Esophagus (tissue), 2 donors: ENCODE data around the gene LAMB3. TPM values are rescaled to one million over a fixed set of nuclear protein-coding genes. Genes with fewer than 3 reads are reported as not detected.

ENCODE experiments used
- H3K27ac ChIP-seq, 2 donors: one replicate each; pipeline ENCODE4 v1.5.1; 2013; ENCODE audit warnings: low read depth in 2 of 2, mild to moderate bottlenecking in 2 of 2, inconsistent platforms in 1 of 2, low read length in 1 of 2, moderate library complexity in 1 of 2
- H3K27me3 ChIP-seq, 2 donors: one replicate each; pipeline ENCODE4 v1.6.1; 2013; ENCODE audit warnings: low read length in 2 of 2, control low read depth in 1 of 2, mild to moderate bottlenecking in 1 of 2; ENCODE audit not compliant: insufficient read depth in 2 of 2, control insufficient read depth in 1 of 2
- H3K36me3 ChIP-seq, 2 donors: one replicate each; pipeline ENCODE4 v1.6.1; 2013; ENCODE audit warnings: low read length in 1 of 2; ENCODE audit not compliant: control insufficient read depth in 2 of 2, insufficient read depth in 2 of 2
- H3K4me1 ChIP-seq, 2 donors: one replicate each; pipeline ENCODE4 v1.6.1; 2013; ENCODE audit warnings: low read length in 1 of 2; ENCODE audit not compliant: control insufficient read depth in 2 of 2, insufficient read depth in 2 of 2
- H3K4me3 ChIP-seq, 2 donors: one replicate each; pipeline ENCODE4 v1.5.1; 2013; ENCODE audit warnings: low read length in 2 of 2, mild to moderate bottlenecking in 2 of 2, low read depth in 1 of 2, moderate library complexity in 1 of 2
- H3K9me3 ChIP-seq, 2 donors: one replicate each; pipeline ENCODE4 v1.6.1; 2013; ENCODE audit warnings: mild to moderate bottlenecking in 2 of 2, low read depth in 1 of 2, low read length in 1 of 2, moderate library complexity in 1 of 2; ENCODE audit not compliant: control insufficient read depth in 2 of 2, insufficient read depth in 1 of 2
- WGBS, 2 donors: extraction: QIAGEN DNeasy Blood & Tissue Kit; methylation state at CpG; one replicate each; pipeline ENCODE4 v1.1.7; 2013; 5-methylcytosine and 5-hydroxymethylcytosine counted together
- polyA plus RNA-seq, 2 donors: library from polyadenylated mRNA; stranded (reverse); fragments of 200-250 nt; gene quantifications; one replicate each; pipeline ENCODE4 v1.2.3, GENCODE V29; 2013
- donor health status: healthy with polysubstance abuse.
- donor health status: Bipolar disorder and iron deficiency.

Gene LAMB3
- polyA plus RNA-seq, 2 donors = 15.2 to 31.1 TPM

DNA sequence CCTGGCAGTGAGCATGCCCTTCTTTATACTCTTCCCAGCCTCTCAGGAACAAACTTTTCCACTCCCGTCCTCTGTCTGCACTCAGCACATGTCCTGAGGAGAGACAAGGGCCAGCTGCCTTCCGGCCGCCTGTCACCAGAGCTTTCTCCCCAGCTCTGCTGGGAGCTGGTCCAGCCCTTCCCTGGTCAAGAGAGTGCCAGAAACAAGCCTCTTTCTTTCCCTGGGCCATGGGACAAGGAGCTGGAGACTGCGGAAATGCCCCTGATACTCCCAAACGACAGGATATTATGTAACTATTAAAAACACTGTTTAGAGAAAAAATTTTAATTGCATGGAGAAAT, 10.4 kb downstream of the LAMB3 start:
- WGBS, 2 donors = 46 to 49% methylated on average over 5 of the region's 5 CpGs
- Histone ChIP-seq H3K36me3 (no peaks in the 10 kb centered on the region), H3K4me1 (peaks cover 4 to 6% of the 10 kb centered on the region in 2 donors), H3K9me3 (no peaks in the 10 kb centered on the region), H3K27me3 (no peaks in the 10 kb centered on the region), H3K27ac (peak overlapping the region; percentile 58 to 65), H3K4me3 (no peak overlapping the region)

DNA sequence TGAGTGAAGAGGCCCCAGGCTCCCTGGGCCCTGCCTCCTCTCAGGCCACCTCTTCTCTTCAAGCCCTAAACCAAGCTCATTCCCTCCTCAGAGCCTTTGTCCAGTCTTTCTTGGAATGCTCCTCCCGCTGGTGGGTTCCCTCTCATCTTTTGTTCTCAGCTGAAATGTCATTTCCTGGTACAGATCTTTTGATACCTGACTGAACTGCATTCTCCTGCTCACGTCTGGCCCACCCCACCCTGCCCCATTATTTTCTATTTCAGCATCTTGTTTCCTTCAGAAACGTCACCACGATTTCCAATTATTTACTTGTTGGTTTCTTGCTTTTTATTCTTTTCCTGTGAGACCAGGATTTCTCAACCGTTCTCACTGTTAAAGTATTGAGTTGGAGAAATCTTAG, 16.4 kb downstream of the LAMB3 start:
- peaks cover 0 to 2% of the 10 kb centered on the region in 2 donors for H3K36me3 ChIP-seq
- H3K9me3 ChIP-seq = no peaks in the 10 kb centered on the region
- H3K27ac ChIP-seq = no peak overlapping the region
- 81 to 84% methylated on average over 5 of the region's 5 CpGs for WGBS, 2 donors
- H3K4me3 ChIP-seq = no peak overlapping the region
- H3K4me1 ChIP-seq = peaks cover 3 to 4% of the 10 kb centered on the region in 2 donors
- H3K27me3 ChIP-seq = no peaks in the 10 kb centered on the region

GRCh38 chr1:209634005-209634737, 18.1 kb downstream of the LAMB3 start:
- WGBS, 2 donors = 83 to 84% methylated on average over 20 of the region's 20 CpGs
- H3K27me3 ChIP-seq = no peaks in the 10 kb centered on the region
- no peak overlapping the region for H3K4me3 ChIP-seq
- H3K36me3 ChIP-seq = peaks cover 0 to 2% of the 10 kb centered on the region in 2 donors
- no peak overlapping the region for H3K27ac ChIP-seq
- peaks cover 4 to 5% of the 10 kb centered on the region in 2 donors for H3K4me1 ChIP-seq
- no peaks in the 10 kb centered on the region for H3K9me3 ChIP-seq

- H3K27me3 ChIP-seq = no peaks in the 10 kb centered on the region
- H3K9me3 ChIP-seq = no peaks in the 10 kb centered on the region
- H3K27ac ChIP-seq = no peak overlapping the region
- peaks cover 4 to 5% of the 10 kb centered on the region in 2 donors for H3K4me1 ChIP-seq
- peaks cover 0 to 2% of the 10 kb centered on the region in 2 donors for H3K36me3 ChIP-seq
- no peak overlapping the region for H3K4me3 ChIP-seq
- 86 to 87% methylated on average over 6 of the region's 6 CpGs for WGBS, 2 donors
Measured at GRCh38 chr1:209633335-209633997, 18.8 kb downstream of the LAMB3 start.

DNA sequence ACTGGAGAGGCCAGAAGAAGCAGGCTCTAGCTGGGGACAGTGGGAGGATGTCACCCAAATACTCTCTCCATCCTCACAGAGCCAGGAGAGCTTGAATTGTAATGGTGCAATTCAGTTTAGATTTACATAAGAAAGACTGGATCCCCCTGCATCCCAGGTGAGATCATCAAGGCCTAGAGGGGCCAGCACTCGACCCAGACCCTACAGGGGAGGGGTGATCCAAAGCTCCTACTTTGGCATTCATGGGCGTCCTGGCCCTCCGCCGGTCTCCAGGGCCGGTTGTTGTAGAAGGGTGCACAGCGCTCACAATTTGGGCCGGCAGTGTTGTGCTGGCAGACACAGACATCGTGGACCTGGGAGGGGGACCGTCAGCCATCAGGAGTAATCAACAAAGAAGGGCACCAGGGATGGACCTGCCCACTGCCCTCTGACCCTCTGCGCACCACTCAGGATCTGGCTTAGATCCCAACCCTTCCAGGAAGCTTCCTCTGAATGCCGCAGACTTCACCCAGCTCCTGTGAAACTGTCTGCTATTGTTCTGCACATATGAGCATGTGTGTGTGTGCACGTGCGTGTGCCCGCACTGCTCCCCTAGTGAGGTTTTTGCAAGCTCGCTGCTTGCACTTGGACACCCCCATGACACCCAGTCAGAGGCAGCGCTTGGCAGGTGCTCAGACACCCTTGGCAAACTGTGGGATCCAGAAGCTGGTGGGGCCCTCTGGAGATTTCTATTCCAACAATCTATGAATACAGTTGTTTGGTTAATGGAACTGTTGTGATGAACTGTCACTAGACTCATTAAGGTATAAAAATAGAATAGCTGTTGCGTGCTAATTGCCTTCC, 21.6 kb downstream of the LAMB3 start:
- no peak overlapping the region for H3K27ac ChIP-seq
- WGBS, 2 donors = 70 to 72% methylated on average over 17 of the region's 17 CpGs

DNA sequence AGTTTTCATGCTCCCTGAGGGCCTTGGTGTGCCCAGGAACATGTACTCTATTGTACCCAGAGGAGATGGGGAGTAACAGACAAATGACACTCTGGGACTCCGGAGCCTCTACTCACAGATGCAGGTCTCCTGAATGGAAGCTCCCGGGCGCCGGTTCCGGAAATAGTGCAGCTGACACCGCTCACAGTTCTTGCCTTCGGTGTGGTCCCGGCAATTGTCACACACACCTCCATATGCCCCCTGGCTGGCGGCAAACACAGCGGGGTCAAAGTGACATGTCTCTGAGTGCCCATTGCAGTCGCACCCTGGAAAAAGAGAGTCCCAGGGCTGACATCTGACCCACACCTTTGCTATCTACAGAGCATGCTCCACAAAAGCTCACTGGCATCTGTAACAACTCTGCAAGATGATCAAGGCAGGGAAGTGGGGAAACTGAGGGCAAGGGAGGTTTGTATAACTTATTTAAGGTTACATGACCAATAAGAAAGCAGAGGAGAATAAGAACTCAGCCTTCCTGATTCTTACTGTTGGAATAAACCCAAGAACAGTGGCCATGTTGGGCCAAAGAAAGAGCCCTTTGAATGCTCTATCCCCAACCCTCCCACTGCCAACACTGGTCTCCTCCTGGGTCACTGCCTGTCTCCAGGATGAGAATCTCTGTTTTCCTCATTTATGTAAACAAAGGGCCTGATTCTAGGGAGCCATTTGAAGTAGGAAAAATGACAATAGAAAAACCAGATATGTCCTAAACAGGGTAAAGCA, 22.4 kb downstream of the LAMB3 start:
- H3K4me1 ChIP-seq = peaks cover 8 to 15% of the 10 kb centered on the region in 2 donors

More for the DNA sequence above, 21.6 kb downstream of the LAMB3 start:
- Histone ChIP-seq H3K4me1 (peaks cover 7 to 15% of the 10 kb centered on the region in 2 donors), H3K9me3 (no peaks in the 10 kb centered on the region), H3K4me3 (no peak overlapping the region), H3K36me3 (peaks cover 0 to 8% of the 10 kb centered on the region in 2 donors), H3K27me3 (no peaks in the 10 kb centered on the region)

DNA sequence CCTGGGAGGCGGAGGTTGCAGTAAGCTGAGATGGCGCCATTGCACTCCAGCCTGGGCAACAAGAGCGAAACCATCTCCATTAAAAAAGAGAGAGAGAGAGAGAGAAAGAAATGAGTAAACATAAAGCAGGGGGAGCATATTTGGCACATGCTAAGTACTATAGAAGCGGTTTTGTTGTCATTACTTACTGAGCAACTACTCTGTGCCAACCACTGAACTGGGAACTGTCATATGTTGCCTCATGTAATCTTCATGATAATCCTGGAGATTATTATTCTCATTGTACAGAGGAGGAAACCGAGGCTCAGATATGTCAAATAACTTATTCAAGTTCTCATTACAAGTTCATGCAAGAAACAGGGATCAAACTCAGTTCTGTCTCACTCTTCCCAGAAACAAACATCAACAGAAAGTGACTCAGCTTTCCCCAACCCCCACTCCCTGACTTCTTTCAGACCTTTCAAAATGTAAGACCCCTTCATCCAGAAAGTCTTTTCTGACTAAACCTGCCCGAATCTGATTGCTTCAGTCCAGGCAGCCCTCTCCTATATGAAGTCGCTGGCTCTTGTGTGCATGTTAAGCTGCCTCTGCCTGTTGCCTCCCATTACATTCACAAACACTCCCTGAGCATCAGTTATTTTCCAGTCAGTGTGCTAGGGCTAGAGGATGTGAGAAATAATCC, 23.5 kb downstream of the LAMB3 start:
- Histone ChIP-seq H3K27ac (no peak overlapping the region), H3K4me3 (no peak overlapping the region), H3K27me3 (no peaks in the 10 kb centered on the region), H3K9me3 (no peaks in the 10 kb centered on the region), H3K4me1 (peaks cover 8 to 15% of the 10 kb centered on the region in 2 donors), H3K36me3 (peaks cover 0 to 8% of the 10 kb centered on the region in 2 donors)
- WGBS, 2 donors = 58 to 68% methylated on average over 7 of the region's 7 CpGs

More for the DNA sequence above, 22.4 kb downstream of the LAMB3 start:
- Histone ChIP-seq H3K9me3 (no peaks in the 10 kb centered on the region), H3K36me3 (peaks cover 0 to 8% of the 10 kb centered on the region in 2 donors), H3K27ac (no peak overlapping the region), H3K4me3 (no peak overlapping the region), H3K27me3 (no peaks in the 10 kb centered on the region)
- 89 to 93% methylated on average over 11 of the region's 11 CpGs for WGBS, 2 donors

DNA sequence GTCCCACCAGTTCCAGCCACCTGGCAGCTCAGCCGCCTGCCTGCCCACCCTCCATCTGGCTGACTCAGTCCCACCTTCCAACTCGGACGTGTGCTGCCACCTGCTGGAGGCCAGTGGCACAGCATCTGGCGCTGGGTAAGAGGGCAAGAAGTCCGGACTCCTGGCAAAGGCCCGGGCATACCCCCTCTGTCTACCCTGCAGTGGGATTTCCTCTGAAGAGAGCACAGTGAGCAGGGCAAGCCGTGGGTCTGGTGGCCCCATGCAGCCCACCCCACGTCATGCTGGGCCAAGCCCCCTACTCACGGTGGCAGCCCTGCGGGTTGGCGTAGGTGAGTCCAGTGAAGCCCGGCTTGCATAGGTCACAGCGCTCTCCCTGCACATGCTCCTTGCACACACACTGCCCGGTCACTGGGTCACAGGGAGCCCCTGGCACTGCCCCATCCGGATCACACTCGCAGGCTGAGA, 24.5 kb downstream of the LAMB3 start:
- Histone ChIP-seq H3K36me3 (peaks cover 0 to 8% of the 10 kb centered on the region in 2 donors), H3K4me1 (peaks cover 8 to 15% of the 10 kb centered on the region in 2 donors), H3K9me3 (no peaks in the 10 kb centered on the region), H3K27me3 (no peaks in the 10 kb centered on the region), H3K4me3 (no peak overlapping the region), H3K27ac (no peak overlapping the region)
- WGBS, 2 donors = 43% methylated on average over 16 of the region's 16 CpGs
